Thyroid gland (tissue), 4 donors: ENCODE data around the gene PSMF1. TPM values are rescaled to one million over a fixed set of nuclear protein-coding genes. Genes with fewer than 3 reads are reported as not detected.

Experiments
- DNase-seq, 2 donors: peaks; one replicate each; pipeline ENCODE4 v3.0.0-alpha.2; 2019
- H3K27ac ChIP-seq, 3 donors: fragments of 200-600 bp; sonication (generic); 1 replicate in 2 of 3; 2 replicates in 1 of 3; pipeline ENCODE4 v1.5.1; 2016 to 2019; ENCODE audit warnings: mild to moderate bottlenecking in 1 of 3, moderate library complexity in 1 of 3
- H3K27me3 ChIP-seq: fragments of 200-600 bp; sonication (generic); one replicate; pipeline ENCODE4 v1.5.1; 2019
- H3K36me3 ChIP-seq, 2 donors: fragments of 200-600 bp; sonication (generic); one replicate each; pipeline ENCODE4 v1.5.1; 2016 to 2019
- H3K4me1 ChIP-seq, 2 donors: fragments of 200-600 bp; sonication (generic); one replicate each; pipeline ENCODE4 v1.5.1; 2017 to 2019
- H3K4me3 ChIP-seq, 3 donors: fragments of 200-600 bp; sonication (generic); replicated peaks in 1 of 3; 1 replicate in 2 of 3; 2 replicates in 1 of 3; pipeline ENCODE4 v1.5.1; 2016; ENCODE audit warnings: mild to moderate bottlenecking in 1 of 3
- H3K9me3 ChIP-seq: fragments of 200-600 bp; sonication (generic); one replicate; pipeline ENCODE4 v1.5.1; 2017
- CTCF ChIP-seq, 6 experiments: fragments of 200-600 bp in 3 of 6; fragments of 450-650 bp in 3 of 6; sonication (generic) in 3 of 6; IDR thresholded peaks; one replicate each; pipeline ENCODE4 v1.5.1; 2016 to 2019; ENCODE audit warnings: antibody characterized with exemption in 6 of 6, mild to moderate bottlenecking in 2 of 6, inconsistent platforms in 1 of 6, moderate library complexity in 1 of 6
- POLR2A ChIP-seq, 2 donors: fragments of 450-650 bp; IDR thresholded peaks; one replicate each; pipeline ENCODE4 v1.6.1; 2017; ENCODE audit warnings: antibody characterized with exemption in 2 of 2, mild to moderate bottlenecking in 2 of 2, moderate library complexity in 1 of 2
- WGBS, 2 donors: methylation state at CpG; one replicate each; pipeline ENCODE4 v1.1.5; 2017; 5-methylcytosine and 5-hydroxymethylcytosine counted together
- intact Hi-C: fragments of 100-400 bp; cut with DNase I; formaldehyde crosslinking; loops from one replicate; pipeline ENCODE4 v1.15.1; 2023
- total RNA-seq, 4 donors: library from RNA; depleted of rRNA; stranded (reverse); fragments of >200 nt; gene quantifications; one replicate each; pipeline ENCODE4 v1.2.3, GENCODE V29; 2016

PSMF1 gene
- total RNA-seq, 4 donors from 2014 or later = 74.8 to 189 (median 105) TPM

DNA sequence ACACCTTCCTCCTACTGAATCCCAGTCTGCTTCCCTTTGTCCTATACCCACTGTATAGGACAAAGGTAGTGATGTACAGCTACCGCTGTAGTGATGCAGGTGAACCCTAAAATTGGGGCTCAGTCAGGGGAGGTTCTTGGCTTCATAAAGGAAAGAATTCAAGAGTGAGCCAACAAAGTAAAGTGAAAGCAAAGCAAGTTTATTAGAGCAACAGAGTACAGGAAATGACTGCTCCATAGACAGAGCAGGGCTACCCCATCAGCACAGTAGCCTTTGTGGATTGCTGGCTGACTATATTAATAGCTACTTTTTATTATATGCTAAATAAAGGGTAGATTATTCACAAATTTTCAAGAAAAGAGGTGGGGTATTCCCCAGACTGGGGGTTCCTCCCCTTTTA is 81.6 kb downstream of the PSMF1 start:
- DNase-seq = no peak
- WGBS, 2 donors = 88% methylated on average over 1 of the region's 1 CpG
- Histone ChIP-seq H3K27ac (no peak overlapping the region), H3K4me3 (no peak overlapping the region), H3K9me3 (no peaks in the 10 kb centered on the region), H3K27me3 (no peaks in the 10 kb centered on the region), H3K4me1 (no peaks in the 10 kb centered on the region), H3K36me3 (no peaks in the 10 kb centered on the region)
- TF ChIP-seq CTCF (IDR thresholded peaks at IDR 0.05) (no peak), POLR2A (IDR thresholded peaks at IDR 0.05) (no peak)
- intact Hi-C loops = no loop called here

DNA sequence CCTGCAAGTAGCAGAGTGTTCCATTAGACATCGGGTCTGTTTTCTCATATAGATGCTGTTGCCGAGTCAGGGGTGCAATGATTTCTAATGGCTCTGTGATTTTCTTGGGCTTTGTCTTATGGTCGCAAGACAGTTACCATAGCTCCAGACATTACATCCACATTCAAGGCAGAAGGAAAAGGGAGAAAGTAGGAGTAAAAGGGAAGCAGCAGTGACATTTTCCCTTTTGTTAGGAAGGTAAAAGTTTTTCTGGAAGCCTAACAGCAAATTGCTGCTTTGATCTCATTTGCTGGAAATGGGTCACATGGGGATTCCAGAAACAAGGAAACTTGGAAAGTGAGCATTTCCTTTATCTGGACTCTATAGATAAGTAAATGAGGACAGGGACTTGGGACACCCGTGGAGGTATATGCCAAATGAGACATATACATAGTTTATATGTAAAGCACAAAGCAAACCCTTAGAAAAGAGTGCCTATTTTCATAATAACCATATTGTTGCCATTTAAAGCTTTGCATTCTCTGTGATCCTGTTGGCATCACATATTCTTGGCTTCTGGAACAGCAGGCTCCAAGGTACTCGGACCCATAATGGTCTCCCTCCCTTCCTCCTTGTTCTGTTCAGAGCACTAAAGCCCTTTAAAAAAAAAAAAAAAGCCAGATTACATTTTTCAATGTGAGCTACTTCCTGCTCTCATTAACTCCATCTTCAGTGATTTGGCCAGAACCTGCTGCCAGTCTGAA is 84.5 kb downstream of the PSMF1 start, which contains the start of gene C20orf202:
Gene C20orf202, plus strand, starts transcription at position 693 of the 743 bp plus-strand sequence. CDS start 132 bp downstream, outside the sequence.
- Histone ChIP-seq H3K27ac (no peak within 1 kb of the TSS), H3K36me3 (no peaks in the 10 kb centered on the region), H3K4me1 (no peaks in the 10 kb centered on the region), H3K4me3 (no peak within 1 kb of the TSS), H3K27me3 (no peaks in the 10 kb centered on the region), H3K9me3 (no peaks in the 10 kb centered on the region)
- DNase-seq = no peak
- intact Hi-C loops = no loop called here
- TF ChIP-seq POLR2A (IDR thresholded peaks at IDR 0.05) (no peak), CTCF (IDR thresholded peaks at IDR 0.05) (no peak)
- WGBS, 2 donors = 71% methylated on average over 5 of the region's 5 CpGs

DNA sequence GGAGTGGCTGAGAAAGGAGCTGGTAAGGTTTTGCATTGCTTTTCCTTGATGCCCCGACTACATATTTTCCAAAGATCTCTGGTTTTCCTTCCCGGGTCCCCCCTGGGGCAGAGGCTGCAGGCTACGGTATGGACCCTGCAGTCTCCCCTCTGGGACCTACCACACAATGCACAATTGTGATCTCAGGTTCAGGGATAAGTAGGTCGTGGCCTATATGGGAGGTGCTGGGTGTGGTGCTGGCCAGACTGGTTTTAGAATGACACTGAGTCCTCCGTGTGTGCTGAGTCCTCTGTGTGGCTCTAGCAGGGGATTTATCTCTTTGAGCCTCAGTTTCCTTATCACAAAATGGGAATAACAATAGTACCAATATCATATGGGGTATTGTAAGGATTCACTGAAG is 85.2 kb downstream of the PSMF1 start:
- intact Hi-C loops = no loop called here
- no peak for DNase-seq
- Histone ChIP-seq H3K27me3 (no peaks in the 10 kb centered on the region), H3K27ac (no peak overlapping the region), H3K4me3 (no peak overlapping the region), H3K4me1 (no peaks in the 10 kb centered on the region), H3K36me3 (no peaks in the 10 kb centered on the region), H3K9me3 (no peaks in the 10 kb centered on the region)
- 57 to 64% methylated on average over 5 of the region's 5 CpGs for WGBS, 2 donors
- no peak for TF ChIP-seq POLR2A (IDR thresholded peaks at IDR 0.05)

- Histone ChIP-seq H3K4me3 (no peak overlapping the region), H3K36me3 (no peaks in the 10 kb centered on the region), H3K9me3 (no peaks in the 10 kb centered on the region), H3K4me1 (no peaks in the 10 kb centered on the region), H3K27ac (no peak overlapping the region), H3K27me3 (no peaks in the 10 kb centered on the region)
- no peak for TF ChIP-seq CTCF (IDR thresholded peaks at IDR 0.05)
- intact Hi-C loops = no loop called here
- DNase-seq = no peak
- 76 to 78% methylated on average over 5 of the region's 5 CpGs for WGBS, 2 donors
These were observed 85.7 kb downstream of the PSMF1 start for GRCh38 chr20:1204113-1204512.

GRCh38 chr20:1204576-1204975 is 86.2 kb downstream of the PSMF1 start:
- no peaks in the 10 kb centered on the region for H3K27me3 ChIP-seq
- TF ChIP-seq CTCF (IDR thresholded peaks at IDR 0.05) (no peak), POLR2A (IDR thresholded peaks at IDR 0.05) (no peak)
- no peaks in the 10 kb centered on the region for H3K9me3 ChIP-seq
- DNase-seq = no peak
- 90 to 100% methylated on average over 2 of the region's 2 CpGs for WGBS, 2 donors
- no peaks in the 10 kb centered on the region for H3K36me3 ChIP-seq
- intact Hi-C loops = no loop called here
- no peaks in the 10 kb centered on the region for H3K4me1 ChIP-seq
- no peak overlapping the region for H3K27ac ChIP-seq
- no peak overlapping the region for H3K4me3 ChIP-seq
